ENCODE results near the gene SYTL1. TPM values are rescaled to one million over a fixed set of nuclear protein-coding genes. Genes with fewer than 3 reads are reported as not detected.

Gene SYTL1
- total and polyA plus RNA-seq, 9 of the 15 experiments (the other 6 are each of a cell fraction or from before 2014, with no cell fraction given), result 0.04 to 9.3 (median 1.7) TPM

DNA sequence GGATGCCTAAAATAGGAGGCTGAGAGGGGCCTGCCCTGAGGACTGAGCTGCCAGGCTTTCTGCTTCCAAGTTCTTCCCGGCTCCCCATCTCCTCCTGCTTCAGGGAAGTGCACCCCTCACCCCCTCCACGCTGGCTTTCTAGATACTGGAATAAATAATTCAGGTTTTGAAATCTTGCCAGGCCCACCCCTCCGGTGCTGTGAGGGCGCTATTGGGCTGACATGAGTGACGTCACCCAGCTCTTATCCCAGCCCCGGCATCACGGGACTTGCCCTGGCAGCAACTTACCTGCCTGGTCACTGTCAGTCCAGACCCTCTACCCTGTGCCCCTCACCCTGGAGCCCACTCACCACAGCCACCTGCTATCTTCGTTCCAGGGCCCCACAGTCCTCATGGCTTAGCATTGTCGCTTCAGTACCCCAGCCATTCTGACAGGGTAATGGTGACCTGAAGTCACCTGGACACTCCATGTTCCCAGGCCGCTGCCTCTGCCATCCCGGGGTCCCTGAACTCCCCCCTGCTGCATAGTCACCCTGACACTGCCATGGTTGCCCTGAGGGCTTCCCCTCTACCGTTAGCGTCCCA lies 49.8 kb downstream of the SYTL1 start (continued):
- TF ChIP-seq, protein P1, sequence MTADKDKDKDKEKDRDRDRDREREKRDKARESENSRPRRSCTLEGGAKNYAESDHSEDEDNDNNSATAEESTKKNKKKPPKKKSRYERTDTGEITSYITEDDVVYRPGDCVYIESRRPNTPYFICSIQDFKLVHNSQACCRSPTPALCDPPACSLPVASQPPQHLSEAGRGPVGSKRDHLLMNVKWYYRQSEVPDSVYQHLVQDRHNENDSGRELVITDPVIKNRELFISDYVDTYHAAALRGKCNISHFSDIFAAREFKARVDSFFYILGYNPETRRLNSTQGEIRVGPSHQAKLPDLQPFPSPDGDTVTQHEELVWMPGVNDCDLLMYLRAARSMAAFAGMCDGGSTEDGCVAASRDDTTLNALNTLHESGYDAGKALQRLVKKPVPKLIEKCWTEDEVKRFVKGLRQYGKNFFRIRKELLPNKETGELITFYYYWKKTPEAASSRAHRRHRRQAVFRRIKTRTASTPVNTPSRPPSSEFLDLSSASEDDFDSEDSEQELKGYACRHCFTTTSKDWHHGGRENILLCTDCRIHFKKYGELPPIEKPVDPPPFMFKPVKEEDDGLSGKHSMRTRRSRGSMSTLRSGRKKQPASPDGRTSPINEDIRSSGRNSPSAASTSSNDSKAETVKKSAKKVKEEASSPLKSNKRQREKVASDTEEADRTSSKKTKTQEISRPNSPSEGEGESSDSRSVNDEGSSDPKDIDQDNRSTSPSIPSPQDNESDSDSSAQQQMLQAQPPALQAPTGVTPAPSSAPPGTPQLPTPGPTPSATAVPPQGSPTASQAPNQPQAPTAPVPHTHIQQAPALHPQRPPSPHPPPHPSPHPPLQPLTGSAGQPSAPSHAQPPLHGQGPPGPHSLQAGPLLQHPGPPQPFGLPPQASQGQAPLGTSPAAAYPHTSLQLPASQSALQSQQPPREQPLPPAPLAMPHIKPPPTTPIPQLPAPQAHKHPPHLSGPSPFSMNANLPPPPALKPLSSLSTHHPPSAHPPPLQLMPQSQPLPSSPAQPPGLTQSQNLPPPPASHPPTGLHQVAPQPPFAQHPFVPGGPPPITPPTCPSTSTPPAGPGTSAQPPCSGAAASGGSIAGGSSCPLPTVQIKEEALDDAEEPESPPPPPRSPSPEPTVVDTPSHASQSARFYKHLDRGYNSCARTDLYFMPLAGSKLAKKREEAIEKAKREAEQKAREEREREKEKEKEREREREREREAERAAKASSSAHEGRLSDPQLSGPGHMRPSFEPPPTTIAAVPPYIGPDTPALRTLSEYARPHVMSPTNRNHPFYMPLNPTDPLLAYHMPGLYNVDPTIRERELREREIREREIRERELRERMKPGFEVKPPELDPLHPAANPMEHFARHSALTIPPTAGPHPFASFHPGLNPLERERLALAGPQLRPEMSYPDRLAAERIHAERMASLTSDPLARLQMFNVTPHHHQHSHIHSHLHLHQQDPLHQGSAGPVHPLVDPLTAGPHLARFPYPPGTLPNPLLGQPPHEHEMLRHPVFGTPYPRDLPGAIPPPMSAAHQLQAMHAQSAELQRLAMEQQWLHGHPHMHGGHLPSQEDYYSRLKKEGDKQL (CRISPR knock-in tag; IDR thresholded peaks at IDR 0.05; ENCODE audit: borderline replicate concordance), result 0 out of 2 replicates have a peak, but pooled peaks have one; percentile 17
- TF ChIP-seq RBM15 (IDR thresholded peaks at IDR 0.05; ENCODE audit: insufficient read depth, low read length) (no peak), FOXM1 (IDR thresholded peaks at IDR 0.05; ENCODE audit: low read depth) (no peak), FOXM1 (CRISPR knock-in tag; IDR thresholded peaks at IDR 0.05; ENCODE audit: low read depth) (no peak), LEF1 (IDR thresholded peaks at IDR 0.05) (no peak), MAFK (IDR thresholded peaks at IDR 0.05; ENCODE audit: low read length) (no peak), TAF1 (IDR thresholded peaks at IDR 0.05; ENCODE audit: control insufficient read depth, extremely low read depth, insufficient read depth, low read length, severe bottlenecking) (no peak), ZNF143 (CRISPR knock-in tag; IDR thresholded peaks at IDR 0.05) (peak; percentile 48; the same call in 1 of the 2 replicates), ZNF780A (CRISPR knock-in tag; IDR thresholded peaks at IDR 0.05) (no peak), PHF8 (IDR thresholded peaks at IDR 0.05; ENCODE audit: borderline replicate concordance, low read length) (no peak), MTA3 (IDR thresholded peaks at IDR 0.05; ENCODE audit: borderline replicate concordance) (no peak), ARHGAP35 (IDR thresholded peaks at IDR 0.05; ENCODE audit: partially characterized antibody) (no peak), ZBTB7A (IDR thresholded peaks at IDR 0.05; ENCODE audit: borderline replicate concordance, control insufficient read depth, low read depth, low read length) (peak; percentile 9; the same call in 1 of the 2 replicates)
- TF ChIP-seq, protein P2, sequence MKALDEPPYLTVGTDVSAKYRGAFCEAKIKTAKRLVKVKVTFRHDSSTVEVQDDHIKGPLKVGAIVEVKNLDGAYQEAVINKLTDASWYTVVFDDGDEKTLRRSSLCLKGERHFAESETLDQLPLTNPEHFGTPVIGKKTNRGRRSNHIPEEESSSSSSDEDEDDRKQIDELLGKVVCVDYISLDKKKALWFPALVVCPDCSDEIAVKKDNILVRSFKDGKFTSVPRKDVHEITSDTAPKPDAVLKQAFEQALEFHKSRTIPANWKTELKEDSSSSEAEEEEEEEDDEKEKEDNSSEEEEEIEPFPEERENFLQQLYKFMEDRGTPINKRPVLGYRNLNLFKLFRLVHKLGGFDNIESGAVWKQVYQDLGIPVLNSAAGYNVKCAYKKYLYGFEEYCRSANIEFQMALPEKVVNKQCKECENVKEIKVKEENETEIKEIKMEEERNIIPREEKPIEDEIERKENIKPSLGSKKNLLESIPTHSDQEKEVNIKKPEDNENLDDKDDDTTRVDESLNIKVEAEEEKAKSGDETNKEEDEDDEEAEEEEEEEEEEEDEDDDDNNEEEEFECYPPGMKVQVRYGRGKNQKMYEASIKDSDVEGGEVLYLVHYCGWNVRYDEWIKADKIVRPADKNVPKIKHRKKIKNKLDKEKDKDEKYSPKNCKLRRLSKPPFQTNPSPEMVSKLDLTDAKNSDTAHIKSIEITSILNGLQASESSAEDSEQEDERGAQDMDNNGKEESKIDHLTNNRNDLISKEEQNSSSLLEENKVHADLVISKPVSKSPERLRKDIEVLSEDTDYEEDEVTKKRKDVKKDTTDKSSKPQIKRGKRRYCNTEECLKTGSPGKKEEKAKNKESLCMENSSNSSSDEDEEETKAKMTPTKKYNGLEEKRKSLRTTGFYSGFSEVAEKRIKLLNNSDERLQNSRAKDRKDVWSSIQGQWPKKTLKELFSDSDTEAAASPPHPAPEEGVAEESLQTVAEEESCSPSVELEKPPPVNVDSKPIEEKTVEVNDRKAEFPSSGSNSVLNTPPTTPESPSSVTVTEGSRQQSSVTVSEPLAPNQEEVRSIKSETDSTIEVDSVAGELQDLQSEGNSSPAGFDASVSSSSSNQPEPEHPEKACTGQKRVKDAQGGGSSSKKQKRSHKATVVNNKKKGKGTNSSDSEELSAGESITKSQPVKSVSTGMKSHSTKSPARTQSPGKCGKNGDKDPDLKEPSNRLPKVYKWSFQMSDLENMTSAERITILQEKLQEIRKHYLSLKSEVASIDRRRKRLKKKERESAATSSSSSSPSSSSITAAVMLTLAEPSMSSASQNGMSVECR (CRISPR knock-in tag; IDR thresholded peaks at IDR 0.05), result peak; percentile 54; the same call in 1 of the 2 replicates
- TF ChIP-seq, protein P3, sequence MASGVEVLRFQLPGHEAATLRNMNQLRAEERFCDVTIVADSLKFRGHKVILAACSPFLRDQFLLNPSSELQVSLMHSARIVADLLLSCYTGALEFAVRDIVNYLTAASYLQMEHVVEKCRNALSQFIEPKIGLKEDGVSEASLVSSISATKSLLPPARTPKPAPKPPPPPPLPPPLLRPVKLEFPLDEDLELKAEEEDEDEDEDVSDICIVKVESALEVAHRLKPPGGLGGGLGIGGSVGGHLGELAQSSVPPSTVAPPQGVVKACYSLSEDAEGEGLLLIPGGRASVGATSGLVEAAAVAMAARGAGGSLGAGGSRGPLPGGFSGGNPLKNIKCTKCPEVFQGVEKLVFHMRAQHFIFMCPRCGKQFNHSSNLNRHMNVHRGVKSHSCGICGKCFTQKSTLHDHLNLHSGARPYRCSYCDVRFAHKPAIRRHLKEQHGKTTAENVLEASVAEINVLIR (CRISPR knock-in tag; IDR thresholded peaks at IDR 0.05), result 0 out of 2 replicates have a peak, but pooled peaks have one; percentile 29
- TF ChIP-seq, protein P4, sequence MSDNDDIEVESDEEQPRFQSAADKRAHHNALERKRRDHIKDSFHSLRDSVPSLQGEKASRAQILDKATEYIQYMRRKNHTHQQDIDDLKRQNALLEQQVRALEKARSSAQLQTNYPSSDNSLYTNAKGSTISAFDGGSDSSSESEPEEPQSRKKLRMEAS (CRISPR knock-in tag; IDR thresholded peaks at IDR 0.05), result peak; percentile 66

Measured in K562 (cell line).